GM13977 (cell line): ENCODE measurements around the gene LPP.

ENCODE experiments used
- DNase-seq: peaks from one replicate; pipeline ENCODE4 v3.0.0; 2012; ENCODE audit warnings: low spot score
- in situ Hi-C: fragments of 300-500 bp; cut with MboI; formaldehyde crosslinking; loops from one replicate; pipeline ENCODE4 v1.12.0; 2022; ENCODE audit warnings: low sequenced_read_pairs, low pct_unique_long_range_greater_than_20kb, mixed read lengths, inconsistent platforms; ENCODE audit not compliant: unreplicated experiment
- TF ChIP-seq, protein P1 (sequence below): IDR thresholded peaks from 2 replicates; pipeline ENCODE4 v1.5.1; 2012; ENCODE audit warnings: mild to moderate bottlenecking, control low read depth; ENCODE audit not compliant: insufficient read depth; ENCODE audit errors: extremely low read depth, missing control alignments

LPP gene

DNA sequence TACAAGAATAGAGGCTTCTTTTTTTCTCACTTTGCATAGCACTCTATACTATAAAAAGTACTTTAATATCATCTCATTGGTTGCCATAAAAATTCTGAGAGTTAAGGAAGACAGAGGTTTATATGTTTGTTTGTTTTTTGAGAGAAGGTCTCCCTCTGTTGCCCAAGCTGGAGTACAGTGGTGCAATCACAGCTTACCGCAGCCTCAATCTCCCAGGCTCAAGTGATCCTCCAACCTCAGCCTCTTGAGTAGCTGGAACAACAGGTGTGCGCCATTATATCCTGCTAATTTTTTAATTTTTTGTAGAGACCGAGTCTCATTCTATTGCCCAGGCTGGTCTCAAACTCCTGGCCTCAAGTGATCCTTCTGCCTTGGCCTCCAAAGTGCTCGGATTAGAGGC is 250.2 kb downstream of the LPP start:
- in situ Hi-C loops: no loop called here
- TF ChIP-seq, protein P1, sequence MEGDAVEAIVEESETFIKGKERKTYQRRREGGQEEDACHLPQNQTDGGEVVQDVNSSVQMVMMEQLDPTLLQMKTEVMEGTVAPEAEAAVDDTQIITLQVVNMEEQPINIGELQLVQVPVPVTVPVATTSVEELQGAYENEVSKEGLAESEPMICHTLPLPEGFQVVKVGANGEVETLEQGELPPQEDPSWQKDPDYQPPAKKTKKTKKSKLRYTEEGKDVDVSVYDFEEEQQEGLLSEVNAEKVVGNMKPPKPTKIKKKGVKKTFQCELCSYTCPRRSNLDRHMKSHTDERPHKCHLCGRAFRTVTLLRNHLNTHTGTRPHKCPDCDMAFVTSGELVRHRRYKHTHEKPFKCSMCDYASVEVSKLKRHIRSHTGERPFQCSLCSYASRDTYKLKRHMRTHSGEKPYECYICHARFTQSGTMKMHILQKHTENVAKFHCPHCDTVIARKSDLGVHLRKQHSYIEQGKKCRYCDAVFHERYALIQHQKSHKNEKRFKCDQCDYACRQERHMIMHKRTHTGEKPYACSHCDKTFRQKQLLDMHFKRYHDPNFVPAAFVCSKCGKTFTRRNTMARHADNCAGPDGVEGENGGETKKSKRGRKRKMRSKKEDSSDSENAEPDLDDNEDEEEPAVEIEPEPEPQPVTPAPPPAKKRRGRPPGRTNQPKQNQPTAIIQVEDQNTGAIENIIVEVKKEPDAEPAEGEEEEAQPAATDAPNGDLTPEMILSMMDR: no peak
- no peak for DNase-seq

DNA sequence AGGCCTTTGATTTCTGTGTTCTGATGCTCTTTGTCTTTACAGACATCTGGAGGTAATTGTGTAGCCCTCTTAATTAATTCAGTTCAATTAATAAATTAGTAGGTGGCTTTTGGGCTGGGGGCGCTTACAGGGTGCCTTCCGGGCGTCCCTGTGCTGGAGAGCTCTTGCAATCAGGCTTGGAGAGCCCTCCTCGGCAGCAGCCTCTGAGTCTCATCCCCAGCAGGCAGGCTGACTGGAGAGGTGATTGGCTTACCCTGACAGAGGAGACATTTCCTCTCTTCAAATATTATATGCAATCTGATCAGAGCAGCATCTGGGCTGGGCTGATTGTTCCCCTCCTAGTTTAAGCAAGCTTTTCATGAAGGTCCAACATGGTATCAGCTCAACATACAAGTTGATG is 250.7 kb downstream of the LPP start:
- DNase-seq: no peak
- in situ Hi-C loops: no loop called here
- TF ChIP-seq, protein P1: no peak

DNA sequence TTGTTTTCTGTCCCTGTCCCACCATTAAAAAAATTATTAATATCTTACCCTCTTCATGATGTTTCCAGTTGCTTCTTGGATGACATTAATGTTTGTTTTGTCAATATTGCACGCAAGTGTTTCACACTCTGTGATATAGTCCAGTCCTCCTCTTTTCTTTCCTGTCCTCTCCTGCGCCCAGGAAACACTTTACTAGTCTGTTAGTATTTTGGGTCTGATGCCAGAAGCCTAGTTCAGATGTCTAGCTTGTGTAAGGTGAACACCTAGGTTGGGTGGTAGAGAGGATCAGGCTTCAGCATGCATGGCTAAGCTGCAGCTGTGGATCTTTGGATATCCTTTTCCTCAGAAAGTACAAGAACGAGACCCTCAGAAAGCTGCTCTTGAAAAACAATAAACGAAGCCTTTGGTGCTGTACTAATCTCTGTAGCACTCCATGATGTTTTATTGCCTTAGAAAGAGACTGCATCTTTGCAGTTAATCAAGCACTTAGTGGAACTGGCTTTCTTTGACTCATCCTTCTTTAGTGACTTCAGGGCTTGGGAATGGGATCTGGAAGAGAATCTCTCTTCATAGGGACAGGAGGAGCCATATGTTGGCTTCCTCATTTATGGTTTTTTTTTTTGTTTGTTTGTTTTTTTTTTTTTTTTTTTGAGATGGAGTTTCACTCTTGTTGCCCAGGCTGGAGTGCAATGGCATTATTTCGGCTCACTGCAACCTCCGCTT is 253.4 kb downstream of the LPP start:
- in situ Hi-C loops: no loop called here
- TF ChIP-seq, protein P1: no peak
- DNase-seq: no peak

DNA sequence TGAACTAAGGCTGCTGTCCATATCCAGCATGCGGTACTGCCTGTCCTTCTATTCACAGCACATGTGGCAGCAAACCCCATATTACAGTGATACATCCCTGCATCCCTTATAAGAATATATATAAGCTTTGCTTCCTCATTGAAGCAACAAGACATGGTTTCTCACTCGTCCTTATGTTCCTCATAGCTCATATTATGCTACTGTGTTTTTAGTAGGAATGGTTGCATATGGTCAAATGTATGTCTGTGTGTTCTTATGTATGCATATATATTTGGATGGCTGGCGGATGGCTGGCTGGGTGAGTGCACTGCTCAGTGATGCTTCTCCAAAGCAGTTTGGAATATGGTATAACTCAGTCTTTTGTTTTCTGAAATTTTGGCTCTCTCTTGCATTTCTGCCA is 254.9 kb downstream of the LPP start:
- in situ Hi-C loops: no loop called here
- TF ChIP-seq, protein P1: no peak
- no peak for DNase-seq

DNA sequence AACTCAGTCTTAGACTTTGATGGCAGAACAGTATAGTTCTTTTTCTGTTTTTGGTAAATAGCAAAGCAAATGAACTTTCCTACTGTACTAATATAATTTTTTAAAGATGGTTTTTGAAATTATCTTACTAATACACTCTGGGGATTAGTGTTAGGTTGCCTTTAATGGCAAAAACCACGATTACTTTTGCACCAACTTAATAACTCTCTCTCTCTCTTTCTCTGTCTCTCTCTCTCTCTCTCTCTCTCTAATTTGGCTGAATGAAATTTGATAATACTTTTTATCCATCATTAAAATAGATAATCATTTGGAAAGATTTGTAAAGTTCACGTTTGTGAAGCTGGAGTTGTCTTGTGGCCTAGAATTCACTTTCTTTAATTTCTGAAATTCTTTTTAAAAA is 257.8 kb downstream of the LPP start:
- DNase-seq: no peak
- TF ChIP-seq, protein P1: no peak
- in situ Hi-C loops: no loop called here

DNA sequence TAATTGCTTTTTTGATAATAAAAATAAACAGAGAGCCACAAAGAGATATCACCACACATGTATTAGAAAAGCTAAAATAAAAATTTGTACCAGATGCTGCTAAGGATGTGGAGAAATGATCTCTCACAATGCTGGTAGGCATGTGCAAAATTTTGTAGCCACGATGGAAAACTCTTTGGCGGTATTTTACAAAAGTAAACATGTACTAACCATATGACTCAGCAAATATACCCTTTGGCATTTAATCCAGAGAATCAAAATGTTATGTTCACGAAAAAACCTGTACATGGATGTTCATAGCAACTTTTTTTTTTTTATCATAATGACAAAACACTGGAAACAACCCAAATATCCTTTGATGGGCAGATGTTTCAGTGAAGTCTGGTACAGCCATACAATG is 261.2 kb downstream of the LPP start:
- in situ Hi-C loops: no loop called here
- no peak for DNase-seq
- TF ChIP-seq, protein P1: no peak
